Parathyroid adenoma (tissue), 2 donors: Measurements from ENCODE around the gene TPSAB1.
"Not testable (repeated sequence)": the region's sequence is repeated elsewhere in the genome, so short reads cannot be mapped to it uniquely, and the experiment has no call there.

Experiments used
- H2AFZ ChIP-seq: fragments of 300-600 bp; sonication (generic); one replicate; pipeline ENCODE4 v1.7.0; 2017; ENCODE audit warnings: antibody characterized with exemption, mild to moderate bottlenecking
- H3K27ac ChIP-seq: fragments of 300-600 bp; sonication (generic); one replicate; pipeline ENCODE4 v1.7.0; 2017
- H3K27me3 ChIP-seq: fragments of 300-600 bp; sonication (generic); one replicate; pipeline ENCODE4 v1.7.0; 2017; ENCODE audit warnings: low read length; ENCODE audit not compliant: control insufficient read depth, insufficient read depth
- H3K36me3 ChIP-seq: fragments of 300-600 bp; sonication (generic); one replicate; pipeline ENCODE4 v1.7.0; 2017; ENCODE audit warnings: low read length; ENCODE audit not compliant: control insufficient read depth, insufficient read depth
- H3K4me1 ChIP-seq: fragments of 300-600 bp; sonication (generic); one replicate; pipeline ENCODE4 v1.7.0; 2017; ENCODE audit warnings: control low read depth
- H3K4me2 ChIP-seq: fragments of 300-600 bp; sonication (generic); one replicate; pipeline ENCODE4 v1.7.0; 2017; ENCODE audit warnings: low read length
- H3K4me3 ChIP-seq: fragments of 300-600 bp; sonication (generic); one replicate; pipeline ENCODE4 v1.7.0; 2017; ENCODE audit warnings: low read depth, low read length
- H3K79me2 ChIP-seq: fragments of 300-600 bp; sonication (generic); one replicate; pipeline ENCODE4 v1.7.0; 2017; ENCODE audit warnings: control low read depth
- H3K9ac ChIP-seq: fragments of 300-600 bp; sonication (generic); one replicate; pipeline ENCODE4 v1.7.0; 2017; ENCODE audit warnings: mild to moderate bottlenecking
- H3K9me3 ChIP-seq: fragments of 300-600 bp; sonication (generic); one replicate; pipeline ENCODE4 v1.7.0; 2017; ENCODE audit warnings: low read length; ENCODE audit not compliant: control insufficient read depth
- CTCF ChIP-seq: fragments of 300-600 bp; sonication (generic); IDR thresholded peaks from one replicate; pipeline ENCODE4 v1.7.0; 2017; ENCODE audit warnings: antibody characterized with exemption, mild to moderate bottlenecking
- donor health status: primary hyperparathyroidism.

Gene TPSAB1

GRCh38 chr16:1237990-1238389 lies 2.5 kb upstream of the TPSAB1 start:
- no peaks in the 10 kb centered on the region for H3K9me3 ChIP-seq
- H3K27me3 ChIP-seq, result no peaks in the 10 kb centered on the region
- no peaks in the 10 kb centered on the region for H3K36me3 ChIP-seq

GRCh38 chr16:1238909-1239308 lies 1.6 kb upstream of the TPSAB1 start:
- H3K36me3 ChIP-seq, H3K9ac ChIP-seq, H3K27me3 ChIP-seq, H3K79me2 ChIP-seq, H3K27ac ChIP-seq, H2AFZ ChIP-seq, H3K4me3 ChIP-seq, H3K9me3 ChIP-seq, H3K4me2 ChIP-seq, H3K4me1 ChIP-seq: not testable (repeated sequence)

More at GRCh38 chr16:1237990-1238389, 2.5 kb upstream of the TPSAB1 start:
- Histone ChIP-seq H3K9ac (no peak overlapping the region), H3K4me3 (no peak overlapping the region), H3K27ac (no peak overlapping the region), H3K4me2 (no peak overlapping the region), H3K4me1 (no peaks in the 10 kb centered on the region), H2AFZ (no peak overlapping the region), H3K79me2 (no peaks in the 10 kb centered on the region)
- TF ChIP-seq CTCF, result no peak

GRCh38 chr16:1239575-1239974 lies 930 bp upstream of the TPSAB1 start:
- not testable (repeated sequence) for H3K79me2 ChIP-seq, H3K9me3 ChIP-seq, H3K4me2 ChIP-seq, H2AFZ ChIP-seq, H3K36me3 ChIP-seq, H3K4me1 ChIP-seq, H3K4me3 ChIP-seq, H3K27me3 ChIP-seq, H3K27ac ChIP-seq, H3K9ac ChIP-seq

GRCh38 chr16:1241081-1241480 lies 576 bp downstream of the TPSAB1 start:
- not testable (repeated sequence) for H3K4me2 ChIP-seq, H3K27me3 ChIP-seq

GRCh38 chr16:1243363-1243762 lies 2.9 kb downstream of the TPSAB1 start:
- H3K79me2 ChIP-seq, H3K27me3 ChIP-seq, H3K36me3 ChIP-seq, H3K9ac ChIP-seq, H3K27ac ChIP-seq, H3K4me1 ChIP-seq, H3K9me3 ChIP-seq, H3K4me3 ChIP-seq, H2AFZ ChIP-seq, H3K4me2 ChIP-seq: not testable (repeated sequence)

More at GRCh38 chr16:1241081-1241480, 576 bp downstream of the TPSAB1 start:
- not testable (repeated sequence) for H3K36me3 ChIP-seq, H3K9ac ChIP-seq, H3K9me3 ChIP-seq, H3K4me3 ChIP-seq, H3K79me2 ChIP-seq, H3K4me1 ChIP-seq, H3K27ac ChIP-seq, H2AFZ ChIP-seq

- not testable (repeated sequence) for H2AFZ ChIP-seq, H3K27ac ChIP-seq, H3K9me3 ChIP-seq, H3K4me2 ChIP-seq, H3K4me1 ChIP-seq, H3K4me3 ChIP-seq, H3K27me3 ChIP-seq, H3K79me2 ChIP-seq, H3K36me3 ChIP-seq, H3K9ac ChIP-seq
Measured at GRCh38 chr16:1243907-1244850, 3.7 kb downstream of the TPSAB1 start.

- TF ChIP-seq CTCF, result no peak
- H3K27ac ChIP-seq, result no peak overlapping the region
- no peaks in the 10 kb centered on the region for H3K36me3 ChIP-seq
Measured at GRCh38 chr16:1244881-1245280, 4.4 kb downstream of the TPSAB1 start.

More at GRCh38 chr16:1244881-1245280, 4.4 kb downstream of the TPSAB1 start:
- H3K4me1 ChIP-seq, result no peaks in the 10 kb centered on the region
- no peak overlapping the region for H3K9ac ChIP-seq
- no peak overlapping the region for H3K4me3 ChIP-seq
- no peaks in the 10 kb centered on the region for H3K27me3 ChIP-seq
- no peak overlapping the region for H2AFZ ChIP-seq
- no peaks in the 10 kb centered on the region for H3K79me2 ChIP-seq
- H3K4me2 ChIP-seq, result no peak overlapping the region
- H3K9me3 ChIP-seq, result no peaks in the 10 kb centered on the region
